Gastroesophageal sphincter (tissue), 4 donors: Measurements from ENCODE around the gene SRRM4. TPM values are rescaled to one million over a fixed set of nuclear protein-coding genes. Genes with fewer than 3 reads are reported as not detected.

Source experiments
- ATAC-seq: fragments of 150-250 bp; one replicate; pipeline ENCODE4 v1.9.1; 2016; ENCODE audit warnings: mild to moderate bottlenecking, moderate library complexity
- H3K27ac ChIP-seq, 4 donors: fragments of 200-600 bp; sonication (generic) in 3 of 4; 1 replicate in 3 of 4; 2 replicates in 1 of 4; pipeline ENCODE4 v1.5.1; 2016 to 2019
- H3K27me3 ChIP-seq: fragments of 200-600 bp; sonication (generic); one replicate; pipeline ENCODE4 v1.5.1; 2019
- H3K36me3 ChIP-seq, 2 donors: fragments of 200-600 bp; sonication (generic); one replicate each; pipeline ENCODE4 v1.5.1; 2019; ENCODE audit warnings: control low read depth in 1 of 2
- H3K4me1 ChIP-seq, 3 donors: fragments of 200-600 bp; sonication (generic); 1 replicate in 2 of 3; 2 replicates in 1 of 3; pipeline ENCODE4 v1.5.1; 2016 to 2019; ENCODE audit warnings: control low read depth in 2 of 3
- H3K4me3 ChIP-seq, 2 donors: fragments of 200-600 bp; sonication (generic); one replicate each; pipeline ENCODE4 v1.5.1; 2019; ENCODE audit warnings: mild to moderate bottlenecking in 1 of 2, moderate library complexity in 1 of 2
- H3K9me3 ChIP-seq, 3 donors: fragments of 200-600 bp; sonication (generic); one replicate each; pipeline ENCODE4 v1.5.1; 2017 to 2019; ENCODE audit warnings: control low read depth in 2 of 3
- CTCF ChIP-seq, 4 experiments: fragments of 200-600 bp in 2 of 4; fragments of 450-650 bp in 2 of 4; sonication (generic) in 1 of 4; IDR thresholded peaks; one replicate each; pipeline ENCODE4 v1.5.1; 2017 to 2019; ENCODE audit warnings: antibody characterized with exemption in 4 of 4, mild to moderate bottlenecking in 2 of 4, moderate library complexity in 2 of 4
- EP300 ChIP-seq: sonication (generic); formaldehyde crosslinking; IDR thresholded peaks from one replicate; pipeline ENCODE4 v1.6.1; 2017; ENCODE audit warnings: antibody characterized with exemption, mild to moderate bottlenecking
- POLR2A ChIP-seq, 2 donors: fragments of 450-650 bp; IDR thresholded peaks; one replicate each; pipeline ENCODE4 v1.6.1; 2017; ENCODE audit warnings: antibody characterized with exemption in 2 of 2, mild to moderate bottlenecking in 2 of 2, moderate library complexity in 1 of 2
- POLR2AphosphoS5 ChIP-seq: sonication (generic); formaldehyde crosslinking; IDR thresholded peaks from one replicate; pipeline ENCODE4 v1.6.1; 2017; ENCODE audit warnings: antibody characterized with exemption
- WGBS, 2 donors: methylation state at CpG; one replicate each; pipeline ENCODE4 v1.1.5; 2018; ENCODE audit warnings: low coverage in 1 of 2; 5-methylcytosine and 5-hydroxymethylcytosine counted together
- total RNA-seq, 4 donors: library from RNA; depleted of rRNA; stranded (reverse); fragments of >200 nt; gene quantifications; one replicate each; pipeline ENCODE4 v1.1.0, GENCODE V29; 2016

Gene SRRM4
- total RNA-seq, 4 donors from 2014 or later = 0.04 TPM; not detected in 3

- Histone ChIP-seq H3K27ac (peak overlapping the region; percentile 70 to 99 (median 96)), H3K4me3 (peak overlapping the region; percentile 23 to 45), H3K9me3 (no peaks in the 10 kb centered on the region), H3K36me3 (no peaks in the 10 kb centered on the region), H3K27me3 (no peaks in the 10 kb centered on the region), H3K4me1 (peaks cover 0 to 27% (median 10%) of the 10 kb centered on the region in 3 donors)
- peak; percentile 25 to 29 for TF ChIP-seq POLR2A (IDR thresholded peaks at IDR 0.05)
- peak; percentile 48 for TF ChIP-seq EP300
- TF ChIP-seq CTCF (IDR thresholded peaks at IDR 0.05) = no peak
- TF ChIP-seq POLR2AphosphoS5 = peak; percentile 87
- ATAC-seq = peak; percentile 82
- 17 to 21% methylated on average over 9 to 15 of the region's 21 CpGs for WGBS, 2 donors
Observed at GRCh38 chr12:119176267-119177055, 195.1 kb downstream of the SRRM4 start.

GRCh38 chr12:119177056-119177325, 195.7 kb downstream of the SRRM4 start:
- no peak for ATAC-seq
- 72 to 76% methylated on average over 4 of the region's 4 CpGs for WGBS, 2 donors
- H3K27ac ChIP-seq = peak overlapping the region; percentile 49 to 99 (median 96)

GRCh38 chr12:119177724-119178380, 196.5 kb downstream of the SRRM4 start:
- TF ChIP-seq EP300 (no peak), CTCF (IDR thresholded peaks at IDR 0.05) (no peak), POLR2A (IDR thresholded peaks at IDR 0.05) (no peak), POLR2AphosphoS5 (no peak)
- H3K4me1 ChIP-seq = peaks cover 0 to 32% (median 10%) of the 10 kb centered on the region in 3 donors

More at GRCh38 chr12:119177056-119177325, 195.7 kb downstream of the SRRM4 start:
- no peaks in the 10 kb centered on the region for H3K36me3 ChIP-seq
- TF ChIP-seq EP300 (no peak), POLR2AphosphoS5 (no peak), CTCF (IDR thresholded peaks at IDR 0.05) (no peak), POLR2A (IDR thresholded peaks at IDR 0.05) (no peak)
- H3K27me3 ChIP-seq = no peaks in the 10 kb centered on the region
- peaks cover 0 to 27% (median 10%) of the 10 kb centered on the region in 3 donors for H3K4me1 ChIP-seq
- H3K4me3 ChIP-seq = no peak overlapping the region
- H3K9me3 ChIP-seq = no peaks in the 10 kb centered on the region

GRCh38 chr12:119178544-119179334, 197.4 kb downstream of the SRRM4 start, which contains the start of gene HSPB8:
TSS of gene HSPB8 (plus strand) at chr12:119178931. CDS start at chr12:119179313, 382 bp downstream.
- Histone ChIP-seq H3K27me3 (no peaks in the 10 kb centered on the region), H3K4me1 (peaks cover 0 to 41% (median 10%) of the 10 kb centered on the region in 3 donors)

More at GRCh38 chr12:119177724-119178380, 196.5 kb downstream of the SRRM4 start:
- Histone ChIP-seq H3K4me3 (no peak overlapping the region), H3K27ac (peak overlapping the region; percentile 49 to 99 (median 96)), H3K27me3 (no peaks in the 10 kb centered on the region), H3K9me3 (no peaks in the 10 kb centered on the region), H3K36me3 (no peaks in the 10 kb centered on the region)
- ATAC-seq = no peak
- 86 to 94% methylated on average over 12 to 13 of the region's 15 CpGs for WGBS, 2 donors

More at GRCh38 chr12:119178544-119179334, 197.4 kb downstream of the SRRM4 start, which contains the start of gene HSPB8:
- Histone ChIP-seq H3K9me3 (no peaks in the 10 kb centered on the region), H3K4me3 (peak within 1 kb of the TSS; percentile 71 to 83), H3K27ac (peak within 1 kb of the TSS; percentile 91 to 99 (median 96)), H3K36me3 (no peaks in the 10 kb centered on the region)
- peak; percentile 91 for ATAC-seq
- TF ChIP-seq POLR2AphosphoS5 = peak; percentile 99
- TF ChIP-seq EP300 = no peak
- TF ChIP-seq CTCF (IDR thresholded peaks at IDR 0.05) = peak in 1 of 4 experiments; percentile 12
- TF ChIP-seq POLR2A (IDR thresholded peaks at IDR 0.05) = peak; percentile 99
- WGBS, 2 donors = 0% methylated on average over 1 of the region's 33 CpGs; no CpG with 5 or more reads in 1 of the 2 donors
